Esophagus squamous epithelium (tissue), 4 donors: ENCODE measurements around the gene LAMA1.

ENCODE experiments used
- CTCF ChIP-seq, 6 experiments: fragments of 450-650 bp in 4 of 6; fragments of 200-600 bp in 2 of 6; sonication (generic) in 2 of 6; IDR thresholded peaks; one replicate each; pipeline ENCODE4 v1.5.1; 2016 to 2019; ENCODE audit warnings: antibody characterized with exemption in 6 of 6, mild to moderate bottlenecking in 4 of 6, moderate library complexity in 4 of 6
- POLR2A ChIP-seq, 4 donors: fragments of 450-650 bp; IDR thresholded peaks; one replicate each; pipeline ENCODE4 v1.6.1; 2017; ENCODE audit warnings: antibody characterized with exemption in 4 of 4, mild to moderate bottlenecking in 4 of 4, moderate library complexity in 3 of 4

GRCh38 chr18:7000484-7001096 is 117.0 kb downstream of the LAMA1 start:
- peak in 5 of 6 experiments; percentile 28 to 52 (median 35) for TF ChIP-seq CTCF (IDR thresholded peaks at IDR 0.05)
- no peak for TF ChIP-seq POLR2A (IDR thresholded peaks at IDR 0.05)
